Upper lobe of left lung (tissue), 6 donors: ENCODE results near the gene ELL2. TPM values are rescaled to one million over a fixed set of nuclear protein-coding genes. Genes with fewer than 3 reads are reported as not detected.
"Not testable (repeated sequence)": the region's sequence is repeated elsewhere in the genome, so short reads cannot be mapped to it uniquely, and the experiment has no call there.

ENCODE experiments used
- ATAC-seq, 2 donors: fragments of 200-7000 bp; cut with Tn5 transposase; one replicate each; pipeline ENCODE4 v1.9.1; 2022; ENCODE audit warnings: mild to moderate bottlenecking in 2 of 2, moderate library complexity in 2 of 2; ENCODE audit not compliant: low FRiP score in 2 of 2
- DNase-seq, 2 donors: peaks; one replicate each; pipeline ENCODE4 v3.0.0-alpha.2; 2019 to 2020
- H3K27ac ChIP-seq, 4 donors: fragments of 200-600 bp; sonication (generic); one replicate each; pipeline ENCODE4 v1.5.1; 2016 to 2019
- H3K27me3 ChIP-seq, 4 donors: fragments of 200-600 bp; sonication (generic); one replicate each; pipeline ENCODE4 v1.5.1; 2017 to 2019
- H3K36me3 ChIP-seq, 4 donors: fragments of 200-600 bp; sonication (generic); one replicate each; pipeline ENCODE4 v1.5.1; 2016 to 2019
- H3K4me1 ChIP-seq, 4 donors: fragments of 200-600 bp; sonication (generic); one replicate each; pipeline ENCODE4 v1.5.1; 2018 to 2019
- H3K4me3 ChIP-seq, 4 donors: fragments of 200-600 bp; sonication (generic); one replicate each; pipeline ENCODE4 v1.5.1; 2017 to 2019; ENCODE audit warnings: mild to moderate bottlenecking in 2 of 4, moderate library complexity in 1 of 4
- H3K9me3 ChIP-seq, 4 donors: fragments of 200-600 bp; sonication (generic); one replicate each; pipeline ENCODE4 v1.5.1; 2018 to 2019
- CTCF ChIP-seq, 6 experiments: fragments of 450-650 bp in 4 of 6; fragments of 200-600 bp in 2 of 6; sonication (generic) in 2 of 6; IDR thresholded peaks; one replicate each; pipeline ENCODE4 v1.5.1; 2016 to 2019; ENCODE audit warnings: antibody characterized with exemption in 6 of 6
- EP300 ChIP-seq, 4 donors: sonication (generic); formaldehyde crosslinking; IDR thresholded peaks; one replicate each; pipeline ENCODE4 v1.5.1; 2017; ENCODE audit warnings: antibody characterized with exemption in 4 of 4, control low read depth in 2 of 4
- POLR2A ChIP-seq, 4 donors: fragments of 450-650 bp; IDR thresholded peaks; one replicate each; pipeline ENCODE4 v1.5.1; 2016 to 2017; ENCODE audit warnings: antibody characterized with exemption in 4 of 4, mild to moderate bottlenecking in 2 of 4
- POLR2AphosphoS5 ChIP-seq, 2 donors: sonication (generic); formaldehyde crosslinking; IDR thresholded peaks; one replicate each; pipeline ENCODE4 v1.5.1; 2017; ENCODE audit warnings: antibody characterized with exemption in 2 of 2
- WGBS, 2 donors: methylation state at CpG; one replicate each; pipeline ENCODE4 v1.1.5; 2017 to 2018; 5-methylcytosine and 5-hydroxymethylcytosine counted together
- total RNA-seq, 6 donors: library from RNA; depleted of rRNA in 4 of 6; stranded (reverse); fragments of >200 nt in 4 of 6; gene quantifications; one replicate each; pipeline versions ENCODE4 v1.1.0 to v1.2.1, GENCODE V29; 2016 to 2021
- donor health status: DM: no; HTN: no; CAD: no; lungs with moderate emphysema.
- donor health status: DM: no; HTN: yes; CAD: no; lungs with severe emphysema.

The ELL2 gene
- total RNA-seq, 6 donors from 2014 or later: 44.4 to 203 (median 54.3) TPM

- peaks cover 2 to 21% (median 8%) of the 10 kb centered on the region in 4 donors for H3K4me1 ChIP-seq
- no peak overlapping the region for H3K4me3 ChIP-seq
- H3K9me3 ChIP-seq: no peaks in the 10 kb centered on the region
- no peak overlapping the region for H3K27ac ChIP-seq
- no peak for DNase-seq
- no peaks in the 10 kb centered on the region for H3K36me3 ChIP-seq
- 81 to 88% methylated on average over 4 of the region's 4 CpGs for WGBS, 2 donors
- no peak for TF ChIP-seq EP300 (IDR thresholded peaks at IDR 0.05)
- no peak for TF ChIP-seq CTCF (IDR thresholded peaks at IDR 0.05)
- TF ChIP-seq POLR2A (IDR thresholded peaks at IDR 0.05): no peak
- no peak for ATAC-seq
- H3K27me3 ChIP-seq: no peaks in the 10 kb centered on the region
These were observed 31.3 kb downstream of the ELL2 start for GRCh38 chr5:95930141-95930930.

GRCh38 chr5:95928724-95929253 is 32.9 kb downstream of the ELL2 start:
- 91 to 95% methylated on average over 7 of the region's 7 CpGs for WGBS, 2 donors
- Histone ChIP-seq H3K4me1 (peaks cover 16 to 31% (median 23%) of the 10 kb centered on the region in 4 donors), H3K9me3 (no peaks in the 10 kb centered on the region), H3K4me3 (no peak overlapping the region), H3K27ac (no peak overlapping the region), H3K27me3 (no peaks in the 10 kb centered on the region), H3K36me3 (no peaks in the 10 kb centered on the region)
- no peak for ATAC-seq
- TF ChIP-seq CTCF (IDR thresholded peaks at IDR 0.05) (no peak), POLR2A (IDR thresholded peaks at IDR 0.05) (no peak), POLR2AphosphoS5 (IDR thresholded peaks at IDR 0.05) (no peak), EP300 (IDR thresholded peaks at IDR 0.05) (no peak)
- no peak for DNase-seq

- Histone ChIP-seq H3K36me3 (no peaks in the 10 kb centered on the region), H3K27ac (no peak overlapping the region), H3K4me3 (no peak overlapping the region), H3K9me3 (no peaks in the 10 kb centered on the region), H3K4me1 (peaks cover 17 to 31% (median 24%) of the 10 kb centered on the region in 4 donors), H3K27me3 (no peaks in the 10 kb centered on the region)
- TF ChIP-seq EP300 (IDR thresholded peaks at IDR 0.05) (no peak), POLR2AphosphoS5 (IDR thresholded peaks at IDR 0.05) (no peak), CTCF (IDR thresholded peaks at IDR 0.05) (no peak), POLR2A (IDR thresholded peaks at IDR 0.05) (no peak)
- WGBS, 2 donors: 68 to 78% methylated on average over 6 of the region's 6 CpGs
- no peak for DNase-seq
- no peak for ATAC-seq
These were observed 33.5 kb downstream of the ELL2 start for GRCh38 chr5:95927927-95928723.

GRCh38 chr5:95927300-95927699 is 34.4 kb downstream of the ELL2 start:
- H3K27me3 ChIP-seq, ATAC-seq, H3K36me3 ChIP-seq, H3K9me3 ChIP-seq, DNase-seq, H3K27ac ChIP-seq, H3K4me3 ChIP-seq: not testable (repeated sequence)
- peaks cover 17 to 31% (median 24%) of the 10 kb centered on the region in 4 donors for H3K4me1 ChIP-seq
- 47 to 91% methylated on average over 2 to 13 of the region's 13 CpGs for WGBS, 2 donors

- TF ChIP-seq CTCF (IDR thresholded peaks at IDR 0.05): no peak
- no peak for TF ChIP-seq EP300 (IDR thresholded peaks at IDR 0.05)
- no peak for TF ChIP-seq POLR2AphosphoS5 (IDR thresholded peaks at IDR 0.05)
- no peak for TF ChIP-seq POLR2A (IDR thresholded peaks at IDR 0.05)
- ATAC-seq (no peak), DNase-seq (no peak)
- Histone ChIP-seq H3K4me1 (peaks cover 17 to 31% (median 24%) of the 10 kb centered on the region in 4 donors), H3K27me3 (no peaks in the 10 kb centered on the region), H3K36me3 (no peaks in the 10 kb centered on the region), H3K4me3 (no peak overlapping the region), H3K27ac (no peak overlapping the region), H3K9me3 (no peaks in the 10 kb centered on the region)
These were observed 35.7 kb downstream of the ELL2 start for GRCh38 chr5:95925939-95926338.
